ACC112 (cell line): ENCODE measurements around the gene NPIPA8.
"Not testable (repeated sequence)": the region's sequence is repeated elsewhere in the genome, so short reads cannot be mapped to it uniquely, and the experiment has no call there.

Experiments used
- H2AFZ ChIP-seq: fragments of 200-600 bp; sonication (generic); one replicate; pipeline ENCODE4 v1.6.0; 2017; ENCODE audit warnings: antibody characterized with exemption, low read length; ENCODE audit not compliant: unreplicated experiment
- H3K27ac ChIP-seq: fragments of 200-600 bp; sonication (generic); 2 replicates; pipeline ENCODE4 v1.5.1; 2014; ENCODE audit warnings: low read depth, mild to moderate bottlenecking, antibody characterized with exemption, low read length, moderate library complexity
- H3K27me3 ChIP-seq: fragments of 200-600 bp; sonication (generic); 2 replicates; pipeline ENCODE4 v1.6.1; 2014; ENCODE audit warnings: mild to moderate bottlenecking, antibody characterized with exemption, low read length, moderate library complexity, mixed read lengths; ENCODE audit not compliant: insufficient read depth
- H3K36me3 ChIP-seq: fragments of 200-600 bp; sonication (generic); 2 replicates; pipeline ENCODE4 v1.6.1; 2016; ENCODE audit warnings: mild to moderate bottlenecking, antibody characterized with exemption, low read length, moderate library complexity, mixed read lengths; ENCODE audit not compliant: insufficient read depth
- H3K4me1 ChIP-seq: fragments of 200-600 bp; sonication (generic); one replicate; pipeline ENCODE4 v1.6.1; 2016; ENCODE audit warnings: low read length, mixed read lengths; ENCODE audit not compliant: insufficient read depth, unreplicated experiment, control insufficient read depth
- H3K4me3 ChIP-seq: fragments of 200-600 bp; sonication (generic); 2 replicates; pipeline ENCODE4 v1.5.1; 2014; ENCODE audit warnings: mild to moderate bottlenecking, low read depth, low read length
- H3K79me2 ChIP-seq: fragments of 200-600 bp; sonication (generic); one replicate; pipeline ENCODE4 v1.6.0; 2016; ENCODE audit warnings: low read length; ENCODE audit not compliant: control insufficient read depth, unreplicated experiment, insufficient read depth

NPIPA8 gene

GRCh38 chr16:18280319-18280718, 56.2 kb downstream of the NPIPA8 start:
- H3K79me2 ChIP-seq, H2AFZ ChIP-seq, H3K36me3 ChIP-seq, H3K4me1 ChIP-seq, H3K27me3 ChIP-seq, H3K4me3 ChIP-seq, H3K27ac ChIP-seq: not testable (repeated sequence)

GRCh38 chr16:18276756-18277155, 59.8 kb downstream of the NPIPA8 start:
- not testable (repeated sequence) for H3K79me2 ChIP-seq, H3K4me3 ChIP-seq, H3K27me3 ChIP-seq, H3K4me1 ChIP-seq, H3K36me3 ChIP-seq, H3K27ac ChIP-seq, H2AFZ ChIP-seq

GRCh38 chr16:18270171-18270570, 66.4 kb downstream of the NPIPA8 start:
- H3K27me3 ChIP-seq, H2AFZ ChIP-seq, H3K27ac ChIP-seq, H3K4me1 ChIP-seq, H3K4me3 ChIP-seq, H3K79me2 ChIP-seq, H3K36me3 ChIP-seq: not testable (repeated sequence)
